HT-29 (cell line): ENCODE data around the gene SERPINE2. TPM values are rescaled to one million over a fixed set of nuclear protein-coding genes. Genes with fewer than 3 reads are reported as not detected.

Experiments
- DNase-seq: peaks from one replicate; pipeline ENCODE4 v3.0.0-alpha.2; 2015; ENCODE audit warnings: low spot score
- total RNA-seq: library from RNA; depleted of rRNA; stranded (reverse); fragments of >200 nt; shearing (Covaris generic); gene quantifications from 2 replicates; pipeline ENCODE4 v1.2.3, GENCODE V29; 2014

Gene SERPINE2
- total RNA-seq, 1 experiment from 2014 or later: 5.6 TPM

GRCh38 chr2:223978451-223978850, 60.6 kb downstream of the SERPINE2 start:
- no peak for DNase-seq

- no peak for DNase-seq
These were observed 62.4 kb downstream of the SERPINE2 start for GRCh38 chr2:223976635-223977226.

GRCh38 chr2:223973606-223974005, 65.5 kb downstream of the SERPINE2 start:
- no peak for DNase-seq

GRCh38 chr2:223972656-223973102, 66.4 kb downstream of the SERPINE2 start:
- DNase-seq: no peak

- DNase-seq: no peak
These were observed 67.4 kb downstream of the SERPINE2 start for GRCh38 chr2:223971731-223972130.

- DNase-seq: peak; percentile 82
These were observed 68.5 kb downstream of the SERPINE2 start for GRCh38 chr2:223970343-223971128.

- DNase-seq: peak; percentile 15
These were observed 69.2 kb downstream of the SERPINE2 start for GRCh38 chr2:223969856-223970255.

GRCh38 chr2:223969315-223969714, 69.8 kb downstream of the SERPINE2 start:
- DNase-seq: no peak

- no peak for DNase-seq
These were observed 71.1 kb downstream of the SERPINE2 start for GRCh38 chr2:223967981-223968380.

- no peak for DNase-seq
These were observed 79.4 kb downstream of the SERPINE2 start for GRCh38 chr2:223959688-223960087.

- peak; percentile 96 for DNase-seq
These were observed 81.8 kb downstream of the SERPINE2 start, which contains the start of gene MRPL44 for GRCh38 chr2:223957092-223957851. TSS of gene MRPL44 (plus strand) at chr2:223957463. CDS start at chr2:223957473, 10 bp downstream.

GRCh38 chr2:223956300-223956699, 82.8 kb downstream of the SERPINE2 start:
- DNase-seq: no peak

GRCh38 chr2:223954401-223954800, 84.7 kb downstream of the SERPINE2 start:
- no peak for DNase-seq

GRCh38 chr2:223952280-223952968, 86.7 kb downstream of the SERPINE2 start:
- no peak for DNase-seq

- DNase-seq: no peak
These were observed 88.4 kb downstream of the SERPINE2 start for GRCh38 chr2:223950448-223951347.

GRCh38 chr2:223949241-223949840, 89.7 kb downstream of the SERPINE2 start:
- peak; percentile 18 for DNase-seq

- no peak for DNase-seq
These were observed 91.3 kb downstream of the SERPINE2 start for GRCh38 chr2:223947711-223948205.

- DNase-seq: no peak
These were observed 93.3 kb downstream of the SERPINE2 start for GRCh38 chr2:223945755-223946154.

GRCh38 chr2:223944703-223945531, 94.2 kb downstream of the SERPINE2 start, which contains the start of gene WDFY1:
TSS of gene WDFY1 (minus strand) at chr2:223945335. CDS start at chr2:223945284, 51 bp downstream.
- DNase-seq: peak; percentile 89
